PC-3 (cell line): ENCODE data around the gene HDAC1.

Experiments
- EZH2 ChIP-seq: fragments of 300-600 bp; sonication (generic); IDR thresholded peaks from one replicate; pipeline ENCODE4 v1.6.1; 2017; ENCODE audit warnings: antibody characterized with exemption, mild to moderate bottlenecking, low read length; ENCODE audit not compliant: unreplicated experiment
- TF ChIP-seq, protein P1 (sequence below): fragments of 300-600 bp; sonication (generic); conservative IDR thresholded peaks from 2 replicates; pipeline ENCODE4 v1.5.1; 2017; ENCODE audit warnings: antibody characterized with exemption, low read depth, mild to moderate bottlenecking, low read length

GRCh38 chr1:32338637-32339145 lies 46.8 kb downstream of the HDAC1 start:
- no peak for TF ChIP-seq EZH2
- TF ChIP-seq, protein P1, sequence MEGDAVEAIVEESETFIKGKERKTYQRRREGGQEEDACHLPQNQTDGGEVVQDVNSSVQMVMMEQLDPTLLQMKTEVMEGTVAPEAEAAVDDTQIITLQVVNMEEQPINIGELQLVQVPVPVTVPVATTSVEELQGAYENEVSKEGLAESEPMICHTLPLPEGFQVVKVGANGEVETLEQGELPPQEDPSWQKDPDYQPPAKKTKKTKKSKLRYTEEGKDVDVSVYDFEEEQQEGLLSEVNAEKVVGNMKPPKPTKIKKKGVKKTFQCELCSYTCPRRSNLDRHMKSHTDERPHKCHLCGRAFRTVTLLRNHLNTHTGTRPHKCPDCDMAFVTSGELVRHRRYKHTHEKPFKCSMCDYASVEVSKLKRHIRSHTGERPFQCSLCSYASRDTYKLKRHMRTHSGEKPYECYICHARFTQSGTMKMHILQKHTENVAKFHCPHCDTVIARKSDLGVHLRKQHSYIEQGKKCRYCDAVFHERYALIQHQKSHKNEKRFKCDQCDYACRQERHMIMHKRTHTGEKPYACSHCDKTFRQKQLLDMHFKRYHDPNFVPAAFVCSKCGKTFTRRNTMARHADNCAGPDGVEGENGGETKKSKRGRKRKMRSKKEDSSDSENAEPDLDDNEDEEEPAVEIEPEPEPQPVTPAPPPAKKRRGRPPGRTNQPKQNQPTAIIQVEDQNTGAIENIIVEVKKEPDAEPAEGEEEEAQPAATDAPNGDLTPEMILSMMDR = no peak
